HepG2 (cell line): ENCODE data around the gene PDK3. TPM values are rescaled to one million over a fixed set of nuclear protein-coding genes. Genes with fewer than 3 reads are reported as not detected.
A peak's percentile ranks its signal among the peaks of the same experiment; 100 is the strongest.

Experiments
- DPF2 ChIP-seq: sonication (generic); formaldehyde crosslinking; IDR thresholded peaks from 2 replicates; pipeline ENCODE4 v1.4.0; 2020; ENCODE audit warnings: mild to moderate bottlenecking, low read depth, missing genetic modification reagents, borderline replicate concordance
- GABPB1 ChIP-seq: IDR thresholded peaks from 2 replicates; pipeline ENCODE4 v1.6.1; 2016; ENCODE audit warnings: mild to moderate bottlenecking, missing genetic modification reagents, moderate library complexity, missing compliant biosample characterization
- KDM2A ChIP-seq: sonication (generic); formaldehyde crosslinking; IDR thresholded peaks from 2 replicates; pipeline ENCODE4 v1.4.0; 2020; ENCODE audit warnings: low read depth, missing genetic modification reagents, borderline replicate concordance
- KMT2B ChIP-seq: IDR thresholded peaks from 2 replicates; pipeline ENCODE4 v1.6.1; 2016; ENCODE audit warnings: missing genetic modification reagents, missing compliant biosample characterization
- MAZ ChIP-seq, 2 experiments: sonication (generic) in 1 of 2; formaldehyde crosslinking in 1 of 2; IDR thresholded peaks; 2 replicates each; pipeline versions ENCODE4 v1.5.0 to v1.6.1; 2012 to 2020; ENCODE audit warnings: low read depth in 2 of 2, mild to moderate bottlenecking in 2 of 2, borderline replicate concordance in 1 of 2, improper control_type of control experiment in 1 of 2, low read length in 1 of 2, missing genetic modification reagents in 1 of 2, moderate library complexity in 1 of 2
- NFYB ChIP-seq: sonication (generic); formaldehyde crosslinking; IDR thresholded peaks from 2 replicates; pipeline ENCODE4 v1.4.0; 2020; ENCODE audit warnings: missing genetic modification reagents
- NONO ChIP-seq, 2 experiments: fragments of 450-650 bp in 1 of 2; sonication (generic) in 1 of 2; formaldehyde crosslinking in 1 of 2; IDR thresholded peaks in 1 of 2; conservative IDR thresholded peaks in 1 of 2; 2 replicates each; pipeline versions ENCODE4 v1.6.1 to v1.8.0; 2017 to 2022; ENCODE audit warnings: mild to moderate bottlenecking in 1 of 2, missing genetic modification reagents in 1 of 2, moderate library complexity in 1 of 2
- PHF8 ChIP-seq: sonication (generic); formaldehyde crosslinking; IDR thresholded peaks from 2 replicates; pipeline ENCODE4 v1.5.0; 2020; ENCODE audit warnings: missing genetic modification reagents
- SNAI1 ChIP-seq: sonication (generic); formaldehyde crosslinking; IDR thresholded peaks from 2 replicates; pipeline ENCODE4 v1.5.0; 2020; ENCODE audit warnings: mild to moderate bottlenecking, missing genetic modification reagents, borderline replicate concordance
- SP5 ChIP-seq: IDR thresholded peaks from 2 replicates; pipeline ENCODE4 v1.6.1; 2016; ENCODE audit warnings: low read depth, borderline replicate concordance
- SRSF1 ChIP-seq: fragments of 200-400 bp; formaldehyde crosslinking; optimal IDR thresholded peaks from 2 replicates; pipeline ENCODE3; 2017; ENCODE audit warnings: mild to moderate bottlenecking, low read depth, low read length, moderate library complexity
- SRY ChIP-seq: sonication (generic); formaldehyde crosslinking; IDR thresholded peaks from 2 replicates; pipeline ENCODE4 v1.8.0; 2022; ENCODE audit warnings: mild to moderate bottlenecking, missing genetic modification reagents
- TFDP1 ChIP-seq: IDR thresholded peaks from 2 replicates; pipeline ENCODE4 v1.6.1; 2016; ENCODE audit warnings: missing compliant biosample characterization, missing genetic modification reagents, borderline replicate concordance
- ZFY ChIP-seq: sonication (generic); formaldehyde crosslinking; IDR thresholded peaks from 2 replicates; pipeline ENCODE4 v1.4.0; 2020; ENCODE audit warnings: missing genetic modification reagents
- ZIK1 ChIP-seq: sonication (generic); formaldehyde crosslinking; IDR thresholded peaks from 2 replicates; pipeline ENCODE4 v1.5.0; 2020; ENCODE audit warnings: mild to moderate bottlenecking, low read depth, missing genetic modification reagents, borderline replicate concordance
- ZMYM4 ChIP-seq: sonication (generic); formaldehyde crosslinking; IDR thresholded peaks from 2 replicates; pipeline ENCODE4 v1.8.1; 2023; ENCODE audit warnings: mild to moderate bottlenecking, missing genetic modification reagents
- ZNF234 ChIP-seq: sonication (generic); formaldehyde crosslinking; conservative IDR thresholded peaks from 2 replicates; pipeline ENCODE4 v1.5.1; 2020; ENCODE audit warnings: mild to moderate bottlenecking, missing genetic modification reagents
- ZNF263 ChIP-seq: sonication (generic); formaldehyde crosslinking; IDR thresholded peaks from 2 replicates; pipeline ENCODE4 v1.4.0; 2020; ENCODE audit warnings: missing genetic modification reagents
- ZNF280B ChIP-seq: sonication (generic); formaldehyde crosslinking; IDR thresholded peaks from 2 replicates; pipeline ENCODE4 v1.5.0; 2020; ENCODE audit warnings: missing genetic modification reagents, mild to moderate bottlenecking, borderline replicate concordance
- ZNF331 ChIP-seq: sonication (generic); formaldehyde crosslinking; IDR thresholded peaks from 2 replicates; pipeline ENCODE4 v1.4.0; 2020; ENCODE audit warnings: missing genetic modification reagents
- ZNF607 ChIP-seq: sonication (generic); formaldehyde crosslinking; IDR thresholded peaks from 2 replicates; pipeline ENCODE4 v1.5.1; 2020; ENCODE audit warnings: missing genetic modification reagents, mild to moderate bottlenecking, borderline replicate concordance
- ZNF740 ChIP-seq: sonication (generic); formaldehyde crosslinking; IDR thresholded peaks from 2 replicates; pipeline ENCODE4 v1.4.0; 2020; ENCODE audit warnings: missing genetic modification reagents
- polyA plus RNA-seq, 8 experiments: library from polyadenylated mRNA; depleted of rRNA in 3 of 8; stranded (reverse) in 7 of 8; unstranded in 1 of 8; fragments of >200 nt; fragmentation: Illumina TruSeq in 4 of 8; extraction: Trizol in 4 of 8; gene quantifications; 2 replicates each; pipeline versions ENCODE4 v1.2.1 to v1.2.3, GENCODE V29; 2011 to 2016; ENCODE audit warnings: low read depth in 4 of 8, missing spikeins in 1 of 8, mixed read lengths in 1 of 8; ENCODE audit not compliant: insufficient read depth in 1 of 8
- total RNA-seq, 5 experiments: library from RNA; depleted of rRNA; stranded (reverse); fragments of >200 nt; fragmentation: Illumina TruSeq; extraction: Trizol; gene quantifications; 2 replicates each; pipeline ENCODE4 v1.2.3, GENCODE V29; 2016; ENCODE audit warnings: low read depth in 1 of 5
- TF ChIP-seq, protein P1 (sequence below): sonication (generic); formaldehyde crosslinking; IDR thresholded peaks from 2 replicates; pipeline ENCODE4 v1.4.0; 2020; ENCODE audit warnings: low read depth, mild to moderate bottlenecking, missing genetic modification reagents

Gene PDK3
- total and polyA plus RNA-seq, 2 of the 13 experiments (the other 11 are each of a cell fraction or from before 2014, with no cell fraction given): 9.1 to 10.5 TPM

DNA sequence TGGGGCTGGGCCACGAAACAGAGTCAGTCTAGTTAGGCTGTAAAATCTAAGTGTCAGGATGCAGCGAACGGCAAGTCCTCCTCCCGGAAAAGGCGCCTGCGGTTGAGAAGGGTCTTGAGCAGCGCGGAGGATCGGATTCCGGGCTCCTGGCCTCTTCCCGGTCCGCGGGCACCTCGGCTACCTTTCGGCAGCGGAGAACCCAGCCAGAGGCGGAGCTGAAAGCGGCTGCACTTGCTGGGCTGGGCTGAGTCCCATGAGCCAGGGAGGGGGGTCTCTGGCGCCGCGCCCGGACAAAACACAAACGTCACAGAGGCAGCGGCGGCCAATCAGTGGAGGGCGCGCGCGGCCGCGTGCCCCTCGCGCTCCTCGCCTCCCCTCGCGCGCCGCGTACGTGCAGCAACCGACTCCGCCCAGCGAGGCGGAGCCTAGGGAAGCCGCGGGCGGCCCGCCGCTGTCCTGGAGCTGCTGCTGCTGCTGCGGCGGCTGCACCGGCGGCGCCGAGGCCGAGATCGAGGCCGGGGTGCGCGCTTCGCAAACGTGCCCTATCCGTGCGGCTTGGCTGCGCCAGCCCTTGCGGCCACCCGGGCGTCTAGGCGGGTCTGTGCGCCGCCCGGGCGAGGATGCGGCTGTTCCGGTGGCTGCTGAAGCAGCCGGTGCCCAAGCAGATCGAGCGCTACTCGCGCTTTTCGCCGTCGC, at the start of gene PDK3 (continued):
- TF ChIP-seq ZNF280B (CRISPR knock-in tag): no peak
- TF ChIP-seq NONO (IDR thresholded peaks at IDR 0.05): no peak
- peak; percentile 40; the same call in 1 of the 2 replicates for TF ChIP-seq NONO (CRISPR knock-in tag; conservative IDR thresholded peaks at IDR 0.05)
- TF ChIP-seq SP5: peak; percentile 42; the same call in 1 of the 2 replicates
- TF ChIP-seq KDM2A (CRISPR knock-in tag): peak; percentile 49; the same call in 1 of the 2 replicates
- peak; percentile 89 for TF ChIP-seq TFDP1 (CRISPR knock-in tag)
- peak; percentile 69 for TF ChIP-seq ZMYM4 (CRISPR knock-in tag)
- TF ChIP-seq ZFY (CRISPR knock-in tag): peak; percentile 78
- no peak for TF ChIP-seq MAZ (IDR thresholded peaks at IDR 0.05; ENCODE audit: borderline replicate concordance, low read depth, low read length)
- TF ChIP-seq MAZ (CRISPR knock-in tag; IDR thresholded peaks at IDR 0.05; ENCODE audit: low read depth): 0 out of 2 replicates have a peak, but pooled peaks have one; percentile 41
- TF ChIP-seq ZNF607 (CRISPR knock-in tag): peak; percentile 49; the same call in 1 of the 2 replicates
- TF ChIP-seq SRY (CRISPR knock-in tag): 0 out of 2 replicates have a peak, but pooled peaks have one; percentile 54
- TF ChIP-seq NFYB (CRISPR knock-in tag): peak; percentile 80
- TF ChIP-seq KMT2B: 0 out of 2 replicates have a peak, but pooled peaks have one; percentile 46
- TF ChIP-seq PHF8: peak; percentile 70
- no peak for TF ChIP-seq ZNF234 (CRISPR knock-in tag)
- TF ChIP-seq DPF2: no peak
- no peak for TF ChIP-seq SRSF1
- TF ChIP-seq, protein P1, sequence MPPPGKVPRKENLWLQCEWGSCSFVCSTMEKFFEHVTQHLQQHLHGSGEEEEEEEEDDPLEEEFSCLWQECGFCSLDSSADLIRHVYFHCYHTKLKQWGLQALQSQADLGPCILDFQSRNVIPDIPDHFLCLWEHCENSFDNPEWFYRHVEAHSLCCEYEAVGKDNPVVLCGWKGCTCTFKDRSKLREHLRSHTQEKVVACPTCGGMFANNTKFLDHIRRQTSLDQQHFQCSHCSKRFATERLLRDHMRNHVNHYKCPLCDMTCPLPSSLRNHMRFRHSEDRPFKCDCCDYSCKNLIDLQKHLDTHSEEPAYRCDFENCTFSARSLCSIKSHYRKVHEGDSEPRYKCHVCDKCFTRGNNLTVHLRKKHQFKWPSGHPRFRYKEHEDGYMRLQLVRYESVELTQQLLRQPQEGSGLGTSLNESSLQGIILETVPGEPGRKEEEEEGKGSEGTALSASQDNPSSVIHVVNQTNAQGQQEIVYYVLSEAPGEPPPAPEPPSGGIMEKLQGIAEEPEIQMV (CRISPR knock-in tag): peak; percentile 99
- TF ChIP-seq SNAI1: no peak
- TF ChIP-seq ZNF331: peak; percentile 57; the same call in 1 of the 2 replicates
- TF ChIP-seq ZIK1 (CRISPR knock-in tag): 0 out of 2 replicates have a peak, but pooled peaks have one; percentile 62
- peak; percentile 35; the same call in 1 of the 2 replicates for TF ChIP-seq GABPB1 (CRISPR knock-in tag)
- 0 out of 2 replicates have a peak, but pooled peaks have one; percentile 18 for TF ChIP-seq ZNF740 (CRISPR knock-in tag)
- TF ChIP-seq ZNF263 (CRISPR knock-in tag): peak; percentile 30; the same call in 1 of the 2 replicates
